HepG2 (cell line): ENCODE results near the gene OARD1. TPM values are rescaled to one million over a fixed set of nuclear protein-coding genes. Genes with fewer than 3 reads are reported as not detected.

Experiments
- EED ChIP-seq: sonication (generic); formaldehyde crosslinking; IDR thresholded peaks from 2 replicates; pipeline ENCODE4 v1.5.0; 2020; ENCODE audit warnings: mild to moderate bottlenecking, missing genetic modification reagents
- ETV6 ChIP-seq: sonication (generic); formaldehyde crosslinking; conservative IDR thresholded peaks from 2 replicates; pipeline ENCODE4 v1.4.0; 2020; ENCODE audit warnings: missing genetic modification reagents
- GATAD2A ChIP-seq: IDR thresholded peaks from 2 replicates; pipeline ENCODE4 v1.6.1; 2016
- HES4 ChIP-seq: sonication (generic); formaldehyde crosslinking; IDR thresholded peaks from 2 replicates; pipeline ENCODE4 v1.9.0; 2021; ENCODE audit warnings: mild to moderate bottlenecking, missing genetic modification reagents, borderline replicate concordance
- KLF16 ChIP-seq, 2 experiments: sonication (generic) in 1 of 2; formaldehyde crosslinking in 1 of 2; IDR thresholded peaks; 2 replicates each; pipeline versions ENCODE4 v1.6.1 to v1.8.0; 2016 to 2023; ENCODE audit warnings: missing genetic modification reagents in 2 of 2, missing compliant biosample characterization in 1 of 2
- KMT2B ChIP-seq: IDR thresholded peaks from 2 replicates; pipeline ENCODE4 v1.6.1; 2016; ENCODE audit warnings: missing genetic modification reagents, missing compliant biosample characterization
- PRMT3 ChIP-seq: sonication (generic); formaldehyde crosslinking; IDR thresholded peaks from 2 replicates; pipeline ENCODE4 v1.8.1; 2022; ENCODE audit warnings: low read depth, mild to moderate bottlenecking, moderate library complexity, missing genetic modification reagents, borderline replicate concordance
- SMAD1 ChIP-seq: sonication (generic); formaldehyde crosslinking; IDR thresholded peaks from 2 replicates; pipeline ENCODE4 v1.4.0; 2020; ENCODE audit warnings: missing genetic modification reagents, low read depth, mild to moderate bottlenecking, borderline replicate concordance
- TCF7 ChIP-seq: sonication (generic); IDR thresholded peaks from 2 replicates; pipeline ENCODE4 v1.6.1; 2016; ENCODE audit warnings: antibody characterized with exemption, low read depth
- ZFP37 ChIP-seq: sonication (generic); formaldehyde crosslinking; IDR thresholded peaks from 2 replicates; pipeline ENCODE4 v1.4.0; 2020; ENCODE audit warnings: missing genetic modification reagents, borderline replicate concordance
- ZFX ChIP-seq: sonication (generic); formaldehyde crosslinking; IDR thresholded peaks from 2 replicates; pipeline ENCODE4 v1.4.0; 2020; ENCODE audit warnings: mild to moderate bottlenecking, low read depth, missing genetic modification reagents, moderate library complexity
- ZFYVE20 ChIP-seq: sonication (generic); formaldehyde crosslinking; IDR thresholded peaks from 2 replicates; pipeline ENCODE4 v1.8.0; 2023; ENCODE audit warnings: low read depth, mild to moderate bottlenecking, moderate library complexity, missing genetic modification reagents, borderline replicate concordance
- ZNF101 ChIP-seq: sonication (generic); formaldehyde crosslinking; IDR thresholded peaks from 2 replicates; pipeline ENCODE4 v1.4.0; 2020; ENCODE audit warnings: mild to moderate bottlenecking, low read depth, missing genetic modification reagents, borderline replicate concordance
- ZNF124 ChIP-seq: sonication (generic); formaldehyde crosslinking; IDR thresholded peaks from 2 replicates; pipeline ENCODE4 v1.4.0; 2020; ENCODE audit warnings: missing genetic modification reagents
- ZNF17 ChIP-seq: sonication (generic); formaldehyde crosslinking; IDR thresholded peaks from 2 replicates; pipeline ENCODE4 v1.5.0; 2020; ENCODE audit warnings: mild to moderate bottlenecking, missing genetic modification reagents
- ZNF235 ChIP-seq: sonication (generic); formaldehyde crosslinking; IDR thresholded peaks from 2 replicates; pipeline ENCODE4 v1.8.1; 2023; ENCODE audit warnings: mild to moderate bottlenecking, missing genetic modification reagents, borderline replicate concordance
- ZNF30 ChIP-seq: sonication (generic); formaldehyde crosslinking; IDR thresholded peaks from 2 replicates; pipeline ENCODE4 v1.5.0; 2020; ENCODE audit warnings: mild to moderate bottlenecking, missing genetic modification reagents
- ZNF317 ChIP-seq: sonication (generic); formaldehyde crosslinking; IDR thresholded peaks from 2 replicates; pipeline ENCODE4 v1.5.0; 2020; ENCODE audit warnings: mild to moderate bottlenecking, missing genetic modification reagents
- ZNF44 ChIP-seq: sonication (generic); formaldehyde crosslinking; IDR thresholded peaks from 2 replicates; pipeline ENCODE4 v1.5.1; 2020; ENCODE audit warnings: mild to moderate bottlenecking, missing genetic modification reagents
- ZNF567 ChIP-seq: sonication (generic); formaldehyde crosslinking; IDR thresholded peaks from 2 replicates; pipeline ENCODE4 v1.8.1; 2023; ENCODE audit warnings: mild to moderate bottlenecking, missing genetic modification reagents, borderline replicate concordance
- ZNF605 ChIP-seq: sonication (generic); formaldehyde crosslinking; IDR thresholded peaks from 2 replicates; pipeline ENCODE4 v1.8.0; 2022; ENCODE audit warnings: mild to moderate bottlenecking, missing genetic modification reagents
- ZNF782 ChIP-seq: sonication (generic); formaldehyde crosslinking; IDR thresholded peaks from 2 replicates; pipeline ENCODE4 v1.4.0; 2020; ENCODE audit warnings: missing genetic modification reagents, mild to moderate bottlenecking, borderline replicate concordance
- polyA plus RNA-seq, 8 experiments: library from polyadenylated mRNA; depleted of rRNA in 3 of 8; stranded (reverse) in 7 of 8; unstranded in 1 of 8; fragments of >200 nt; fragmentation: Illumina TruSeq in 4 of 8; extraction: Trizol in 4 of 8; gene quantifications; 2 replicates each; pipeline versions ENCODE4 v1.2.1 to v1.2.3, GENCODE V29; 2011 to 2016; ENCODE audit warnings: low read depth in 4 of 8, missing spikeins in 1 of 8, mixed read lengths in 1 of 8; ENCODE audit not compliant: insufficient read depth in 1 of 8
- total RNA-seq, 5 experiments: library from RNA; depleted of rRNA; stranded (reverse); fragments of >200 nt; fragmentation: Illumina TruSeq; extraction: Trizol; gene quantifications; 2 replicates each; pipeline ENCODE4 v1.2.3, GENCODE V29; 2016; ENCODE audit warnings: low read depth in 1 of 5
- TF ChIP-seq, protein P1 (sequence below): sonication (generic); formaldehyde crosslinking; conservative IDR thresholded peaks from 2 replicates; pipeline ENCODE4 v1.4.0; 2020; ENCODE audit warnings: missing genetic modification reagents
- TF ChIP-seq, protein P2 (sequence below): sonication (generic); formaldehyde crosslinking; IDR thresholded peaks from 2 replicates; pipeline ENCODE4 v1.8.1; 2023; ENCODE audit warnings: mild to moderate bottlenecking, missing genetic modification reagents
- TF ChIP-seq, protein P3 (sequence below): sonication (generic); formaldehyde crosslinking; conservative IDR thresholded peaks from 2 replicates; pipeline ENCODE4 v1.4.0; 2020; ENCODE audit warnings: missing genetic modification reagents

The OARD1 gene
- total and polyA plus RNA-seq, 2 of the 13 experiments (the other 11 are each of a cell fraction or from before 2014, with no cell fraction given), result 18.4 to 49.0 TPM

DNA sequence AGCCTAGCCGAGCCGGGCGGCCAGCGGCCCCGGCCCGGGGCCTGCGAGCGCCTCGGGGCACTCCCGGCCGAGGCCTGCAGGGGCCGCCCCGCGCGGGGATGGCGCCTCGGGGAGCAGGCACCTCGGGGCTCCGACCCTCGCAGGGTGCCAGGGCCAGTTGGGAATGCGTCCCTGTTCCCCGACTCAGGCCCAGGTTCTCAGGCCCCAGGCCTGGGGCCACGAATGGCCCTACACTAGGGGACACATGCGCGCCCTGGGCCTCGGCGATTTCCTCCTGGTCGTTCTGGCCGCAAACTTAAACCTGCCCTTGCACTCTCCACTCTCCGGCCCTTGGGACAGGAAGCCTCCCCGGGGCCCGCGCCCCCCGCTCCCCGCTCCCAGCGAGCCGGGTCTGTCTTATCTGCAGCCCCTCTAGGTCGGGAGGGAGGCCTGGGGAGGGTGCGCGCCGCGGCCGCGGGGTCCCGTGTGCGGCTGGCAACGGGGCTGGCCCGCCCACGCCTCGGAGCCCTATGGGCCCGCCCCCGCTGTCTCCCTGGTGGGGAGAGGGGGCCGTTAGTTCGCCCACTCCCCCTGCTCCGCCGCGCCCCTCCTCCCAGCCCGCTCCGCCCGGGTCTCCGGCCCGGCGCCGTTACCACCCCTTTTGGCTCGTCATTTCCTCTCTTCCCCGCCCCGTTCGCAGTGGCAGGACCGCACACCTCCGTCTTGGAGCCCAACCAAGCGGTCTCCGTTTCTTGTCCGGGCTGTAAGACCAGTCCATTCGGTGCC, 1.2 kb upstream of the OARD1 start (continued):
- TF ChIP-seq, protein P1, sequence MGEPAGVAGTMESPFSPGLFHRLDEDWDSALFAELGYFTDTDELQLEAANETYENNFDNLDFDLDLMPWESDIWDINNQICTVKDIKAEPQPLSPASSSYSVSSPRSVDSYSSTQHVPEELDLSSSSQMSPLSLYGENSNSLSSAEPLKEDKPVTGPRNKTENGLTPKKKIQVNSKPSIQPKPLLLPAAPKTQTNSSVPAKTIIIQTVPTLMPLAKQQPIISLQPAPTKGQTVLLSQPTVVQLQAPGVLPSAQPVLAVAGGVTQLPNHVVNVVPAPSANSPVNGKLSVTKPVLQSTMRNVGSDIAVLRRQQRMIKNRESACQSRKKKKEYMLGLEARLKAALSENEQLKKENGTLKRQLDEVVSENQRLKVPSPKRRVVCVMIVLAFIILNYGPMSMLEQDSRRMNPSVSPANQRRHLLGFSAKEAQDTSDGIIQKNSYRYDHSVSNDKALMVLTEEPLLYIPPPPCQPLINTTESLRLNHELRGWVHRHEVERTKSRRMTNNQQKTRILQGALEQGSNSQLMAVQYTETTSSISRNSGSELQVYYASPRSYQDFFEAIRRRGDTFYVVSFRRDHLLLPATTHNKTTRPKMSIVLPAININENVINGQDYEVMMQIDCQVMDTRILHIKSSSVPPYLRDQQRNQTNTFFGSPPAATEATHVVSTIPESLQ (CRISPR knock-in tag), result no peak
- peak in 1 of 2 experiments; percentile 77; a peak in 2 of 4 replicates for TF ChIP-seq KLF16 (CRISPR knock-in tag; IDR thresholded peaks at IDR 0.05)
- TF ChIP-seq ZNF235 (CRISPR knock-in tag), result peak; percentile 86; the same call in 1 of the 2 replicates
- no peak for TF ChIP-seq SMAD1 (CRISPR knock-in tag)
- TF ChIP-seq ZNF44 (CRISPR knock-in tag), result peak; percentile 18; the same call in 1 of the 2 replicates
- no peak for TF ChIP-seq ZNF101
- TF ChIP-seq, protein P2, sequence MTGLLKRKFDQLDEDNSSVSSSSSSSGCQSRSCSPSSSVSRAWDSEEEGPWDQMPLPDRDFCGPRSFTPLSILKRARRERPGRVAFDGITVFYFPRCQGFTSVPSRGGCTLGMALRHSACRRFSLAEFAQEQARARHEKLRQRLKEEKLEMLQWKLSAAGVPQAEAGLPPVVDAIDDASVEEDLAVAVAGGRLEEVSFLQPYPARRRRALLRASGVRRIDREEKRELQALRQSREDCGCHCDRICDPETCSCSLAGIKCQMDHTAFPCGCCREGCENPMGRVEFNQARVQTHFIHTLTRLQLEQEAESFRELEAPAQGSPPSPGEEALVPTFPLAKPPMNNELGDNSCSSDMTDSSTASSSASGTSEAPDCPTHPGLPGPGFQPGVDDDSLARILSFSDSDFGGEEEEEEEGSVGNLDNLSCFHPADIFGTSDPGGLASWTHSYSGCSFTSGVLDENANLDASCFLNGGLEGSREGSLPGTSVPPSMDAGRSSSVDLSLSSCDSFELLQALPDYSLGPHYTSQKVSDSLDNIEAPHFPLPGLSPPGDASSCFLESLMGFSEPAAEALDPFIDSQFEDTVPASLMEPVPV (CRISPR knock-in tag), result 0 out of 2 replicates have a peak, but pooled peaks have one; percentile 62
- no peak for TF ChIP-seq ZNF567 (CRISPR knock-in tag)
- peak; percentile 40; the same call in 1 of the 2 replicates for TF ChIP-seq ETV6 (CRISPR knock-in tag)
- TF ChIP-seq ZFP37, result 0 out of 2 replicates have a peak, but pooled peaks have one; percentile 50
- TF ChIP-seq KMT2B (CRISPR knock-in tag), result peak; percentile 46; the same call in 1 of the 2 replicates
- 0 out of 2 replicates have a peak, but pooled peaks have one; percentile 44 for TF ChIP-seq ZNF605 (CRISPR knock-in tag)
- TF ChIP-seq ZNF17 (CRISPR knock-in tag), result no peak
- TF ChIP-seq TCF7, result no peak
- no peak for TF ChIP-seq PRMT3 (CRISPR knock-in tag)
- TF ChIP-seq EED (CRISPR knock-in tag), result no peak
- TF ChIP-seq GATAD2A (CRISPR knock-in tag), result peak; percentile 51; the same call in 1 of the 2 replicates
- TF ChIP-seq ZNF782, result peak; percentile 16; the same call in 1 of the 2 replicates
- TF ChIP-seq, protein P3, sequence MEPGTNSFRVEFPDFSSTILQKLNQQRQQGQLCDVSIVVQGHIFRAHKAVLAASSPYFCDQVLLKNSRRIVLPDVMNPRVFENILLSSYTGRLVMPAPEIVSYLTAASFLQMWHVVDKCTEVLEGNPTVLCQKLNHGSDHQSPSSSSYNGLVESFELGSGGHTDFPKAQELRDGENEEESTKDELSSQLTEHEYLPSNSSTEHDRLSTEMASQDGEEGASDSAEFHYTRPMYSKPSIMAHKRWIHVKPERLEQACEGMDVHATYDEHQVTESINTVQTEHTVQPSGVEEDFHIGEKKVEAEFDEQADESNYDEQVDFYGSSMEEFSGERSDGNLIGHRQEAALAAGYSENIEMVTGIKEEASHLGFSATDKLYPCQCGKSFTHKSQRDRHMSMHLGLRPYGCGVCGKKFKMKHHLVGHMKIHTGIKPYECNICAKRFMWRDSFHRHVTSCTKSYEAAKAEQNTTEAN (CRISPR knock-in tag), result no peak; the same call in 1 of the 2 replicates
- TF ChIP-seq ZNF317 (CRISPR knock-in tag), result peak; percentile 33; the same call in 1 of the 2 replicates
- peak; percentile 92 for TF ChIP-seq ZFX (CRISPR knock-in tag)
- no peak; the same call in 1 of the 2 replicates for TF ChIP-seq HES4 (CRISPR knock-in tag)
- TF ChIP-seq ZNF30 (CRISPR knock-in tag), result 0 out of 2 replicates have a peak, but pooled peaks have one; percentile 50
- TF ChIP-seq ZFYVE20 (CRISPR knock-in tag), result no peak
- 0 out of 2 replicates have a peak, but pooled peaks have one; percentile 52 for TF ChIP-seq ZNF124 (CRISPR knock-in tag)
